Activated gamma-delta T cell treated with anti-CD3 and anti-CD28 coated beads, Interleukin-2, amount 50 U/mL, for 16 hours (primary cell): Measurements from ENCODE around the gene PLCB3.

Experiments
- DNase-seq: peaks from one replicate; pipeline ENCODE4 v3.0.0-alpha.2; 2020; ENCODE audit warnings: low read depth

The PLCB3 gene

DNA sequence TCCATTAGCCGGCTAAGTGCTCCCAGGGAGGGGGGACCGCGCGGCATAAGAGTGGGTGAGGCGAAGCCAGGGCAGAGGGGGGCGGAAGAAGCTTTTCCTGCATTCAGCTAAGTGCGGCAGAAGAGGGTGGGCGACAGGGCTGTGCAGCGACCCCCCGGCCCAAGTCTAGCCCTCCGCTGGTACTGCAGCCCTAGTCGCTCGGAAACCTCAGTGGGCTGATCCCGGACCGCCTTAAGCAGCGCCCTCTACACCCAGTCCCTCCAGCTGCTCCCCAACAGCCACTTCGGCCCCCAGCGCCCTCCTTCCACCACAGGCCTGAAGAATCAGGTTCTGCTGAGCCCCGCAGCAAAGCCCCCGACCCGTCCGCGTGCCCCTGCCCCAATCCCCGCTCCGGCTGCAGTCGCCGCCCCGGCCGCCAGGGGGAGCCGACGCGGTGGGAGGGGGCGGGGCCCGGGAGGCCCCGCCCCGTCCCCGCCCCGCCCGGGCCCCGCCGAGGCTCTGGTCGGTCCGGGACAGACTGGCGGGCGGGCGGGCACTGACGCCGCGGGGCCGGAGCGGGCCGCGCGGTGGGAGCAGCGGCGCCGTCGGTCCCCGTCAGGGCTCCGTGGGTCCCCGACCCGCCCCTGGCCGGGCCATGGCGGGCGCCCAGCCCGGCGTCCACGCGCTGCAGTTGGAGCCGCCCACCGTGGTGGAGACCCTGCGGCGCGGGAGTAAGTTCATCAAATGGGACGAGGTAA lies at the start of gene PLCB3:
PLCB3 (plus strand) TSS at position 515 of the 737 bp plus-strand sequence; CDS start at position 635, 120 bp downstream.
- DNase-seq: peak; percentile 51

DNA sequence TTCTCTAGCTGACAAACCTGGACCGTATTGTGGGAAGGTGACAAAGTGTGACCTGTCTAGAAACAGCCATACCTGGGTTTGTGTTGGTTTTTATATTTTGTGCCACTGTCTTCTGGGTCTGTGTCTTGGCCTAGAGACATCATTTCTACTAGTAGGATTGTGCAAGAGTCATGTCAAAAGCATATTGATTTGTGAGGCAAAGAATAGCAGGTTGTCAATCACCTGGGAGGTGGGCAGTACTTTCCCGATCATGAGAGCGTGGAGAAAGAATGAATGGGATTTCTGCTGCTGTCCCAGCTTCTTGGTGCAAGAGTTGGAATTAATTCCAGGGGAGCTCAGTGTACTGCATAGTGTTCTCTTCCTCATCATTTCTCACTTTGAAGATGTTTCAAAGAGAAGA lies 49.8 kb upstream of the PLCB3 start:
- DNase-seq: no peak

DNA sequence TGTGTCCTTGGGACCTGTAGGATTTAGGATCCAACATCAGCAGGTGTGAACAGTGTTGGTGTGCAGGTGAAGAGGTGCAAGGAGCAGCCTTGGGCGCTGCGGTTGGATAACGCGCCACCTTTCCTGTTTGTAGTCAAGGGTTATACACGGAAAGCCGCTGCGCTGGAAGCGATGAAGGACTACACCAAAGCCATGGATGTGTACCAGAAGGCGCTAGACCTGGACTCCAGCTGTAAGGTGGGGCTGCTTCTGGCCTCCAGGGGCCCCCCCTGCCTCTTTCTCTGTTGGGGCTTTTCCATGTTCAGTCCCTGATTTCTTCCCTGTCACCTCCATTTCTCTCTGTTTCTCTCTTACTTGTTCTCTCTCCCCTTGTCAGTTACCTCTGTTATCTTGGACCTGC lies 48.3 kb upstream of the PLCB3 start:
- no peak for DNase-seq

DNA sequence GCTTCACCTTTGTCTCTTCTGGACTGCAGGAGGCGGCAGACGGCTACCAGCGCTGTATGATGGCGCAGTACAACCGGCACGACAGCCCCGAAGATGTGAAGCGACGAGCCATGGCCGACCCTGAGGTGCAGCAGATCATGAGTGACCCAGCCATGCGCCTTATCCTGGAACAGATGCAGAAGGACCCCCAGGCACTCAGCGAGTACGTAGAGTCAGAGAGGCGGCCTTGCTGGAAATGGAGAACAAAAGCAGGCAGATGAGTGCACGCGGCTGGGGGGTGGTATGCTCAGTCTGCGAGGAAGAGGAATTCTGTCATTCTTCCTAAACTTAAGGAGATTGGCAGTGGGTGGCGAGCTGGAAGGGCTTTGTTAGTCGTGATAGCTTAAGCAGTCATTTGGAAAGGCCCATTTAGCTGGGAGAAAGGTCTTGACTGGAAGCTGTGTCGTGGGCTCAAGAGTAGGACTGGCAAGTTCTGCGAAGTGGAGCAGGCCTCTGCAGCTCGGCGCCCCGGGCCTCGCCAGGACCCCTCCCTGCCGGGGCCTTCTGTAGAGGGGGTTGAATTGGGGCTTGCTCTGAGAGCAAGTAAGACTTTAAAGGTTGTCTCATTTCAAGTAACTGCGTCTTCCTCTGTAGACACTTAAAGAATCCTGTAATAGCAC lies 47.8 kb upstream of the PLCB3 start:
- DNase-seq: no peak

DNA sequence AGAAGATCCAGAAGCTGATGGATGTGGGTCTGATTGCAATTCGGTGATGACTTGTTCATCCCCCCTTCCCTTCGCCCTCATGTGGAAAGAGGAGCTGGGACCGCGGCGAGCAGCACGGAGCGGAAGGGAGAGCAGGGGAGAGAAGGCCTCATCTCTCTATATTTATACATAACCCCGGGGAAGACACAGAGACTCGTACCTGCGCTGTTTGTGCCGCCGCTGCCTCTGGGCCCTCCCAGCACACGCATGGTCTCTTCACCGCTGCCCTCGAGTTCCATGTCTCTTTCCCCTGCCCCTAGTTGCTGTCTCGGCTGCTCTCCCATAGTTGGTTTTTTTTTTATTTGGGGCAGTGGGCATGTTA lies 47.3 kb upstream of the PLCB3 start:
- no peak for DNase-seq

DNA sequence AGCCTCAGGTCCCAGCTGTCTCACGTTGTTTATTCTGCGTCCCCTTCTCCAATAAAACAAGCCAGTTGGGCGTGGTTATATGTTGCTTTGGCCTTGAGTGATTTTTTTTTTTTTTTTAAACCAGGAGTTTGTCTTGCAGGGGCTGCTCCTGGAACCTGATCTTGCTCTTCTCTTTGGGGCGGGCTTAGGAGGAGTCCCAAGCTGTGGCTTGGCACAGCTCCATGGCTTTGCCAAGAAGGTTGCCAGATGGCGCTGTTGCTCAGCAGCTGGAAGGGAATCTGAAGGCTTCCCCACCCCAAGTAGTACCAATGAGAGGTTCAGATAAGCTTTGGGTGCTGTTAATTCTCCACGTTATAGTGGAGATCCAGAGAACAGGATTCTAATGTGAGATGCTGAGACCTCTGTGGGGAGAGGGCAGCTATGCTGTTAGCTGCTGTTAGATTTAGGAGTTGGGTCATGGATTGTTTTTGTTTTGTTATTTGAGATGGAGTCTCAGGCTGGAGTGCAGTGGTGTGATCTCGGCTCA lies 46.8 kb upstream of the PLCB3 start:
- DNase-seq: peak; percentile 65

DNA sequence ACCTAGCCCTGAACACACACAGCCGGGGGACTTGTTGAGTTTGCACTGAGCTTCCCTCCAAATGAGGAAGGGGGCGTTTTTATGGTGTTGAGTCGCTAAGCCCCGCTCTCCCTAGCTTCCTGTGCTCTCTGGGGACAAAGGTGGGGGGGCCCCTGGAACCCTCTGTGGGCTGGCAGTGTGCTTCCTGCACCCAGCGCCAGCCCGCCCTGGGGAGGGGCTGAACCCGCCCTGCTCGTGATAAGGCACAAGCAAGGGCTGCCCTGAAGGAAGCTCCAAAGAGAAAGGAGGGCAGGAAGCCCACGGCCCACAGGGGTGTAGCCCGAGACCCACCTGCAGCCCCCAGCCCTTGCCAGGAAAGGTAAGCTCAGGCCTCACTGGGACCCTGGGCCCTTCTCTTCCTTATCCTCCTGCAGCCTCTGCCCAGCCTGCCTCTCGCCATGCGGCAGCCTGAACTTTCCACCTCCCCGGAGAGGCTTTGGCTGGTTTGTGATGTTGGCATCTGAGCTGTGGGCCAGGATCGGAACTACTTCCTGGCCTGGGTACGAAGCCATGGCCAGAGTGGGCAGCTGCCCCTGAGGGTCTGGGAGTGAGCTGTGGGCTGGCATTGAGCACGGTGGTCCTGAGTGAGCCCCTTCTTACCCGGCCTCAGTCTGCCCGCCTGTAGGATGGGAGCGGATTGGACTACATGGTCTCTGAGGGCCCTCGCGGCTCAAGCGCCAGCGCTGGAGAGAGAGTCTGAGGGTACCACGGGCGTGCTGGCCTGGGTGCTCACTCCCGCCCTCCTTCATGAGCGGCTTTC lies 44.7 kb upstream of the PLCB3 start, which contains the start of gene FERMT3:
FERMT3 (plus strand) TSS at position 265 of the 799 bp plus-strand sequence. CDS start 644 bp downstream, outside the sequence.
- DNase-seq: peak; percentile 49

DNA sequence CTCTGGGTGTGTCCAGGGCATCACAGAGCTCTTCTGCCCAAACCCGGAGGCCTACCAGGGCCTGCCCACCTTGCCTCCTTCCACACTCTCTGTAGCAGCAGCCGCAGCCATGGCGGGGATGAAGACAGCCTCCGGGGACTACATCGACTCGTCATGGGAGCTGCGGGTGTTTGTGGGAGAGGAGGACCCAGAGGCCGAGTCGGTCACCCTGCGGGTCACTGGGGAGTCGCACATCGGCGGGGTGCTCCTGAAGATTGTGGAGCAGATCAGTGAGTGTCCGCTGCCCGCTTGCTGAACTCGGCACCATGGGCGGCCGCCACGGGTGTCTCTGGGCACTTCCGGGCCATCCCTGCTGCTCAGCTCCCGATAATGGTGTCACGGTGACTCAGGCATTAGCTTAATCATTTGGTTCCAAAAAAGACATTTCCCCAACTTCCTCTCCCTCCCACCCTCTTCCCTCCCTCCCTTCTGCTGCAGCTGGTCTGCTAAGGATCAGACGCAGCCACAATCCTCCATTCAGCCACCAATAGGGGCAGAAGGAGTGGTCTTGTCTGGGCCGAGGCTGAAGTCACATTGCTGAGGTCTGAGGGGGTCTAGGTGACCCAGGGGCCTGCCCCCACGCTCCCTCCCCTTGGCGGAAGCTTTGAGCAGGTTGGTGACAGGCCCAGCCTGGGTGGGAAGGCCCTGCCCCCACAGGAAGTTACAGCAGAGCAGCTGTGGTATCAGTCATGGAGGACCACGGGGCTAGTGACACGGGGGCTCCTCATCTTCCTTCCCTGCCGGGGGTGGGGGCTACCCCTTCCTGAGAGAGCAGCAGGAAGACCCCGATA lies 43.9 kb upstream of the PLCB3 start:
- DNase-seq: peak; percentile 74

DNA sequence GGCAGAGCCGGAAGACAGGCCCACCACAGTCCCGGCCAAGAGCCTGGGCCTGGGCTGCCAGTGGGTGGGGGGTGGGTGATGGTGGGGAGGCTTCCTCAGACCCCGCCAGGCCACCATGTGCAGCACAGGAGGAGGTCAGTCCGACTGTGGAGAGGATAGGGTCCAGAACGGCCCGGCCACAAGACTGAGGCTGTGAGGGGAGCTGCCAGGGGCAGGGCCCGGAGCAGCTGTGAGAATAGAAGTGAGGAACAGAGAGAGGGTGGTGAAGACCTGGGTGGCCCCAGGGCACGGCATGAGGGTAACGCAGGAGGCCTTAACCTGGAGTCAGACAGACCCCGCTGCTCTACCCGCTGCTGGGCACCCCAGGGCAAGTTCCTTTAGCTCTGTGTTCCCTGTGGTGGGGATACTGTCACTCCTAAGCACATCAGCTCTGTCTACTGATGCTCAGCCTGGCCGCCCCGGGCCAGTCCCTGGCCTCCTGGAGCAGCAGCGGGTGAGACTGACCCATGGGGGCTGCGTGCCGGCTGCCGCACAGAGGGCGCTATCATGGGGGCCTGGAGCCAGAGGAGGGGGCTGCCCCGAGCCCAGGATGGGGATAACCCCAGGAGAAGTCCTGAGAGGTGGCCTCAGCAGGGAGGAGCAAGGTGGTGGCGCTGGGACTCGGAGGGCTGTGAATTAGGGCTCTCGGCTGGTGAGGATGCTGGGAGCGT lies 43.1 kb upstream of the PLCB3 start:
- no peak for DNase-seq

DNA sequence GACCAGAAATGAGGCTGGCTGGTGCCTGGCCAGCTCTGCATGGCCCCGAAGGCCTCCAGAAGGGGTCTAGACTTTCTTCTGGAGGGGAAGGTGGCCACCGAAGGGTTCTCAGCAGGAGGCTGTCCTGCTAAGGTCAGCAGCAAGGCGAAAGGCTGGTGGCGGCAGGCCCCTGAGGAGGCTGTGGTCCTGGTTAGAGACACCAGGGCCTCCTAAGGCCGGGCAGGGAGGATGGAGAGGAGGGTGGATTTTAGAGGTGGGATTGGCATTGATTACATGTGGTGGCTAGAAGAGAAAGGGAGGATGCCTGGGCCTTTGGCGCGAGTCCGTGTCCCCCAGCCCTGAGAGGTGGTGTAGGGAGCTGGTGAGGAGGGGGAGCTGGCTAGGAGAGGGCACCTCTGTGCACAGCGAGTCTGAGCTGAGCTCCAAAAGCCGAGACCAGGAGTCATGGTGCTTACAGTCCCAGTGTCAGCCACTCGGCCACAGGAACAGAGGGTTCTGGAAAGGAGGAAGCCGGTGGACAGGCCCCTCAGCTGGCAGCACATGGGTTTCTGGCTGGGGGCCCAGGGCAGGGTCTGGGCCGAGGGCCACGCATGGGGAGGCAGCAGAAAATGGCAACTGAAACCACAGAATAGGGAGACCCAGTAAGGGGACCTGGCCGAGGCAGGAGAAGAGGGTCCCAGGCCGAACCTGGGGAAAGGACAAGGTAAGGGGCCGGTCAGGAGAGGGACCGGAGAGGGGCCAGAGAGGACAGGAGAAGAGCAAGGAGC lies 42.4 kb upstream of the PLCB3 start:
- DNase-seq: no peak

DNA sequence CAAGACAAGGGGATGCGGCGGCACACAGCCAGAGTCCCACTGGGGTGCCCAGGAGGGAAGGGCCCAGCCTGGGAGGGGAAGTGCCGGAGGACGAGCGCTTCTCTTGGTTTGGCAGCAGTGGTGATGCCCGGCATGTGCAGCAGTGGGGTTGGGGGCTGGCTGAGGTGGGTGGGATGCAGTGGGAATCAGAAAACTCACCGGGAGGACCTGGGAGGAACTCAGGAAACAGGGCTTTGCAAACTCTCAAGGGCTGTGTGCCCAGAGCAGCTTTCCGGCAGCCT lies 41.8 kb upstream of the PLCB3 start:
- DNase-seq: no peak

DNA sequence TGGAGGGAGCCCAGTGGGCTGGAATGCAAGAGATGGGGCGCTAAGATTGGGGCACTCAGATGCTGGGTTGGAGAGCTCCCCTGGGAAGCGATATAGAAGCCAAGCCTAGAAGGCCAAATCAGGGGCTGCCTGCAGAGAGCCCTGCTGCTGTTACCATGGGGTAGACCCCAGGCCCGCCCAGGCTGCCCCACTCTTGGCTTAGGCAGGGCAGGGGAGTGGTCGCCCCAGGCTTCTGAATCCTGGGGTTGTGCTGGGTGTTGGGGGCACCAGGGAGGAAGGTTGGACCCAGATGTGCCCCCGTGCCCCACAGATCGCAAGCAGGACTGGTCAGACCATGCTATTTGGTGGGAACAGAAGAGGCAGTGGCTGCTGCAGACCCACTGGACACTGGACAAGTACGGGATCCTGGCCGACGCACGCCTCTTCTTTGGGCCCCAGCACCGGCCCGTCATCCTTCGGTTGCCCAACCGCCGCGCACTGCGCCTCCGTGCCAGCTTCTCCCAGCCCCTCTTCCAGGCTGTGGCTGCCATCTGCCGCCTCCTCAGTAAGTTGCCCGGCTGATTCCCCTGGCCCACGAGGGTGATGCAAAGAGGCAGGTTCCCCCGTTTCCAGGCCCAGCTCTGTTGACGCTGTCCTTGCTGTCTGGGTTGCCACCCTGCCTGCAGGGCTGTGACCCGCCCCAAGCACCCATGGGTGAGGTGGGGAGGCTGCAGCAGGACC lies 40.9 kb upstream of the PLCB3 start:
- no peak for DNase-seq

DNA sequence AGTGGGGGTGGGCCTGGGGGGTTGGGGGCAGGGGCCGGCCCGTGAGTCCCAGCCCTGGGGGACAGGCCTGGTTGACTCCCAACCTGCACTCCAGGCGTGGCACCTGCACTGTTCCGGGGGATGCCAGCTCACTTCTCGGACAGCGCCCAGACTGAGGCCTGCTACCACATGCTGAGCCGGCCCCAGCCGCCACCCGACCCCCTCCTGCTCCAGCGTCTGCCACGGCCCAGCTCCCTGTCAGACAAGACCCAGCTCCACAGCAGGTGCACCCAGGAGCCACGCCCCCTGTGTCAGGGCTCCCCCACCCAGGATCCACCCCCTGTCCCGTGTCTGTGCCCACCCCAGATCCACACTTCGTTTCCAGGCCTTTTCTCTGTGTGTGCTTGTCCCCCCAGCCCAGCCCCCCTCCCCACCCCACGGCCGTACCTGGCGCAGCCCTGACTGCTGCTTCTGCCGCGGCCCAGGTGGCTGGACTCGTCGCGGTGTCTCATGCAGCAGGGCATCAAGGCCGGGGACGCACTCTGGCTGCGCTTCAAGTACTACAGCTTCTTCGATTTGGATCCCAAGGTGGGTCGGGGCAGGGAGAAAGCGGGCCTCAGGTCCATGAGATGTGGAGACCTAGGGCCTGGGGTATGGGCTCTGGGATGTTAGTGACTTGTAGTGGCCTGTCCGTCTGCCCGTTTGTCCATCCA lies 40.0 kb upstream of the PLCB3 start:
- DNase-seq: no peak

DNA sequence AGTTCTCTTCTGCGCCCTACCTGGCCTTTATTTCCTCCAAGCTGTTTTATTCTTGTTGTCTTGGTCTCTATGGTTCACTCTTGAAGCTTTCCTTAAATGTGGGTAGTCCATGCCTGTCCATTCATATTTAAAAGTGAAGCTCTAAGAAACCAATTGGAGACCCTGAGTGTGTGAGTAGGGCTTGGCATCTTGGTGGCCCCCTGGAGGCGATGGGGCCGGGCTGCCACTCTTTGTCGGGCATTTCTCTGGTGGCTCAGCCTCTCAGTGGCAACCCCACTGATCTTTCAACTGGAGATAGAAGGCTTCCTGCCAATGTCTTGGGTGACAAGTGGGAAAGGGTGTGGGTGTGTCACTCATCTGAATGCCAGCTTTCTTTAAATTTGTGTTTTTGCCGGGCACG lies 34.5 kb upstream of the PLCB3 start:
- DNase-seq: no peak

DNA sequence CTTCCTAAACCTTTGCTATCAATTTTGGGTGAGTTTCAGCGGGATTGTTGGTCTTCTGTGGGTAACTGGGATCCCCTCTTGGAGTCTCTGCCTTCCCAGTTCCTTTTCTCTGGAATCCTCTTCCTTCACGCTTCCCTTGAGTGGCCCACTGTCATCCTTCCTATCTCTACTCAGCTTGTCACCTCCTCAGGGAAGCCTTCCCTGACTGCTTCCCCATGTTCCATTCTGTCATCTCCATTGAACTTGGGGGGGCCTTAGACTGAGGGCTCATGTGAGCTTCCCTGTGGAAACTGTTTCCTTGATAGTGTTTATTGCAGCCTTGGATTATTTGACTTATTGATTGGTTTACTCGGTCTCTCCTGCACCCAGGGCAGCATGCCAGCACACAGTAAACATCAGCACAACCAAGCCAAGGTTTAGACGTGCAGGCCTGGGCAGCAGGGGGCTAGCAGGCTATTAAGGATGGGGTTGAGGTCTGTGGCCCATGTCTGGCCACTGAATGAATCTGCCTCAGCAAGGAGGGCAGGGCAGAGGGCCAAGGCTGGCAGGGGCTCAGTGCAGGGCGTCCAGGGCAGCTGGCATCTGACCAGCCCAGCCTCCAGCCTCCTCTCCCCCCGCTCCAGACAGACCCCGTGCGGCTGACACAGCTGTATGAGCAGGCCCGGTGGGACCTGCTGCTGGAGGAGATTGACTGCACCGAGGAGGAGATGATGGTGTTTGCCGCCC lies 32.5 kb upstream of the PLCB3 start:
- no peak for DNase-seq

DNA sequence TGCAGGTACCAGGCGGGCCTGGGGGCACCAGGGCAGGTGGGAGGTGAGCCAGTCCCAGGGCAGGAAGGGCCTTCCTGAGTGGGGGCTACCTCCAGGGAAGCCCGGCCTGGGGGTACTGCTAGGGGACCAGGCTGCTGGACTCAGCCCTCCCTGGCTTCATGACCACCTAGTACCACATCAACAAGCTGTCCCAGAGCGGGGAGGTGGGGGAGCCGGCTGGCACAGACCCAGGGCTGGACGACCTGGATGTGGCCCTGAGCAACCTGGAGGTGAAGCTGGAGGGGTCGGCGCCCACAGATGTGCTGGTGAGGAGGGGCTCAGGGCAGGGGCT lies 32.0 kb upstream of the PLCB3 start:
- DNase-seq: no peak

DNA sequence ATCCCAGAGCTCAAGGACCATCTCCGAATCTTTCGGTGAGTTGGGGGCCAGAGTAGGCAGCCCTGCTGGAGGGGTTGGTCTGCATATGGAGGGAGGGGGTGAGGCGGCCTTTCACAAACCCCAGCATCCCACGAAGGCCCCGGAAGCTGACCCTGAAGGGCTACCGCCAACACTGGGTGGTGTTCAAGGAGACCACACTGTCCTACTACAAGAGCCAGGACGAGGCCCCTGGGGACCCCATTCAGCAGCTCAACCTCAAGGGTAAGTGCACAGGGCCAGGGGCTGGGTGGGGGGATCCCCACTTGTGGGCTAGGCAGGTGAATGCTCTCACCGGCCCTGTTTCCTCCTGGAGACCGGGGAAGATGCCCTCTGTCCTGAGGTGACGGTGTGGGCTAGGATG lies 31.6 kb upstream of the PLCB3 start:
- DNase-seq: no peak

DNA sequence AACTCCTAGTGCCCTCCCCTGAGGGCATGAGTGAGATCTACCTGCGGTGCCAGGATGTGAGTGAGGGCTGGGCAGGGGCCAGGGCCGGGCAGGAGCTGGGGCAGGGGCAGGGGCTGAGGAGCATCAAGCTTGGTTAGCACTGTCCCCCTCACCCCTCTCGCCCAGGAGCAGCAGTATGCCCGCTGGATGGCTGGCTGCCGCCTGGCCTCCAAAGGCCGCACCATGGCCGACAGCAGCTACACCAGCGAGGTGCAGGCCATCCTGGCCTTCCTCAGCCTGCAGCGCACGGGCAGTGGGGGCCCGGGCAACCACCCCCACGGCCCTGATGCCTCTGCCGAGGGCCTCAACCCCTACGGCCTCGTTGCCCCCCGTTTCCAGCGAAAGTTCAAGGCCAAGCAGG lies 31.1 kb upstream of the PLCB3 start:
- no peak for DNase-seq

DNA sequence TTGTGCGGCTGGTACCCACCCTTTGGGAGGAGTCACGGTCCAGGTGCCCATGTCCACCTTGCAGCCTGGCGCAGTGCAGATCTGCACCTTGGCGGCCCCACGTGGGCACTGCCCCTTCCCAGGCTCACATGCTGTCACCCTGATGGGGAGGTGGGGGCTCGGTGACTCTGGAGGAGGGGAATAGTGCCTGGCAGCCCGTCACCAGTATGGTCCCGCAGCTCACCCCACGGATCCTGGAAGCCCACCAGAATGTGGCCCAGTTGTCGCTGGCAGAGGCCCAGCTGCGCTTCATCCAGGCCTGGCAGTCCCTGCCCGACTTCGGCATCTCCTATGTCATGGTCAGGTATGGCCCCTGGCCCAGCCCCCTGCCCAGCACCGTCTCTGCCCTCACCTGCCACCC lies 30.5 kb upstream of the PLCB3 start:
- DNase-seq: no peak
